Measurements from ENCODE around the gene C2orf92.

GRCh38 chr2:97747285-97747684, 77.8 kb downstream of the C2orf92 start:
- TF ChIP-seq ARNTL (CRISPR knock-in tag; IDR thresholded peaks at IDR 0.05; ENCODE audit: borderline replicate concordance, low read depth) (no peak), ESRRG (CRISPR knock-in tag; IDR thresholded peaks at IDR 0.05) (no peak), ZFP3 (CRISPR knock-in tag; IDR thresholded peaks at IDR 0.05) (no peak), CREB5 (CRISPR knock-in tag; IDR thresholded peaks at IDR 0.05; ENCODE audit: low read depth) (no peak), GLIS3 (CRISPR knock-in tag; IDR thresholded peaks at IDR 0.05) (no peak), CSDC2 (CRISPR knock-in tag; IDR thresholded peaks at IDR 0.05) (no peak), TOX (CRISPR knock-in tag; IDR thresholded peaks at IDR 0.05; ENCODE audit: borderline replicate concordance) (no peak), PATZ1 (CRISPR knock-in tag; IDR thresholded peaks at IDR 0.05; ENCODE audit: borderline replicate concordance) (no peak), BACH2 (CRISPR knock-in tag; IDR thresholded peaks at IDR 0.05; ENCODE audit: borderline replicate concordance) (no peak)
